GM19467 (cell line): Measurements from ENCODE around the gene ZNF823.
"Not testable (repeated sequence)": the region's sequence is repeated elsewhere in the genome, so short reads cannot be mapped to it uniquely, and the experiment has no call there.

Experiments used
- ATAC-seq: cut with Tn5 transposase; IDR thresholded peaks from one replicate; pipeline ENCODE4 v1.9.1; 2021; ENCODE audit warnings: mild to moderate bottlenecking, moderate library complexity; ENCODE audit not compliant: unreplicated experiment

ZNF823 gene

GRCh38 chr19:11684987-11685675 is 53.6 kb downstream of the ZNF823 start:
- ATAC-seq = no peak

GRCh38 chr19:11680689-11681302 is 58.0 kb downstream of the ZNF823 start:
- no peak for ATAC-seq

- ATAC-seq = no peak
These were observed 60.2 kb downstream of the ZNF823 start for GRCh38 chr19:11678504-11678903.

GRCh38 chr19:11676661-11677600 is 61.8 kb downstream of the ZNF823 start:
- ATAC-seq = not testable (repeated sequence)

GRCh38 chr19:11675569-11675968 is 63.2 kb downstream of the ZNF823 start:
- no peak for ATAC-seq

- ATAC-seq = no peak
These were observed 64.7 kb downstream of the ZNF823 start for GRCh38 chr19:11674067-11674492.

GRCh38 chr19:11673608-11674041 is 65.1 kb downstream of the ZNF823 start:
- no peak for ATAC-seq
